Spinal cord (tissue), 10 donors: ENCODE results near the gene CMBL. TPM values are rescaled to one million over a fixed set of nuclear protein-coding genes. Genes with fewer than 3 reads are reported as not detected.

ENCODE experiments used
- DNase-seq, 6 donors: peaks; one replicate each; pipeline versions ENCODE4 v3.0.0 to v3.0.0-alpha.2; 2013 to 2015; ENCODE audit warnings: low spot score in 6 of 6, low read depth in 4 of 6
- H3K27ac ChIP-seq: one replicate; pipeline ENCODE4 v1.5.1; 2013; ENCODE audit warnings: low read depth, low read length, control low read depth
- H3K27me3 ChIP-seq: one replicate; pipeline ENCODE4 v1.6.1; 2013; ENCODE audit warnings: low read length; ENCODE audit not compliant: control insufficient read depth, insufficient read depth
- H3K36me3 ChIP-seq: one replicate; pipeline ENCODE4 v1.6.1; 2013; ENCODE audit warnings: low read length; ENCODE audit not compliant: control insufficient read depth, insufficient read depth
- H3K4me1 ChIP-seq: one replicate; pipeline ENCODE4 v1.6.1; 2013; ENCODE audit warnings: low read length; ENCODE audit not compliant: control insufficient read depth, insufficient read depth
- H3K4me3 ChIP-seq: one replicate; pipeline ENCODE4 v1.5.1; 2013; ENCODE audit warnings: low read depth, low read length, control low read depth
- H3K9me3 ChIP-seq: one replicate; pipeline ENCODE4 v1.6.1; 2013; ENCODE audit warnings: low read length; ENCODE audit not compliant: control insufficient read depth, insufficient read depth
- WGBS: methylation state at CpG from one replicate; pipeline ENCODE4 v1.1.5; 2013; ENCODE audit warnings: missing lambda C conversion rate; ENCODE audit not compliant: insufficient coverage; 5-methylcytosine and 5-hydroxymethylcytosine counted together
- polyA plus RNA-seq, 2 donors: library from polyadenylated mRNA; unstranded; fragments of 120-200 nt; gene quantifications; one replicate each; pipeline ENCODE4 v1.2.1, GENCODE V29; 2013; ENCODE audit not compliant: insufficient read length in 2 of 2
- total RNA-seq, 2 donors: library from RNA; depleted of rRNA in 1 of 2; stranded (reverse); fragments of 120-200 nt in 1 of 2; fragments of >200 nt in 1 of 2; gene quantifications; one replicate each; pipeline versions ENCODE4 v1.2.3 to v1.2.4, GENCODE V29; 2013 to 2014
- donor health status: healthy.

Gene CMBL
- total and polyA plus RNA-seq, 4 donors, result 25.3 to 67.1 (median 41.7) TPM

DNA sequence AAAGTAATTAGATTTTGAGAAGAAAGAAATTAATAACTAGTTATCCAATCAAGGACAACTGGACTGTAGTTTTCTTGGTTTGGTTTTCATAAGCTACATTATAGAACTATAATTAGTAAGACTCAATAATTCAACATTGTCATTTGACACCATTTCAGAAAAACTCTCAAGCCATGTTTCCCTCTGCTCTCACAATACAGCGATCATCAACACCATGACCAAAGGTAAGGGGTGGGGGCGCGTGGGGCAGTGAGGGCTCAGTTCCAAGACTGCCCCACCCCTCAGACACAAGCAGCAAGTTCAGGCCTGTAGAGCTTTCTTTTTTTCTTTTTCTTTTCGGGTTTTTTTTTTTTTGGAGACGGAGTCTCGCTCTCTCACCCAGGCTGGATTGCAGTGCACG is 6.4 kb downstream of the CMBL start:
- peaks cover 9% of the 10 kb centered on the region for H3K4me1 ChIP-seq
- no peaks in the 10 kb centered on the region for H3K9me3 ChIP-seq
- WGBS, result 96% methylated on average over 5 of the region's 7 CpGs
- no peak overlapping the region for H3K27ac ChIP-seq
- DNase-seq, result no peak
- H3K36me3 ChIP-seq, result no peaks in the 10 kb centered on the region
- H3K27me3 ChIP-seq, result no peaks in the 10 kb centered on the region
- no peak overlapping the region for H3K4me3 ChIP-seq

DNA sequence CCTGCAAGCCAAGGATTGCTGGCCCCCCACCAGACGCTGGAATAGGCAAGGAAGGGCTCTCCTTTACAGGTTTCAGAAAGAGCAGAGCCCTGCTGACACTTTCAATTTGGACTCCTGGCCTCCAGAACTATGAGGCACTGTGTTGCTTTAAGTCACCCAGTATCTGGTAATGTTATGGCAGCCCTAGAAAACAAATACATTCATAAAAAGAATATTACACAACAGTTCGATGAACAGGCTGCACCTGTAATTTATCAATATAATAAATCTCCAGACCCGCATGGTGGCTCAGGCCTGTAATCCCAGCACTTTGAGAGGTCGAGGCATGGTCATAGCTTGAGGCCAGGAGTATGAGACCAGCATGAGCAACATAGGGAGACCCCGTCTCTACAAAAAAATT is 7.5 kb downstream of the CMBL start:
- Histone ChIP-seq H3K27me3 (no peaks in the 10 kb centered on the region), H3K9me3 (no peaks in the 10 kb centered on the region), H3K36me3 (no peaks in the 10 kb centered on the region), H3K4me1 (peaks cover 6% of the 10 kb centered on the region), H3K27ac (no peak overlapping the region), H3K4me3 (no peak overlapping the region)
- WGBS, result 95% methylated on average over 5 of the region's 5 CpGs
- no peak for DNase-seq

GRCh38 chr5:10297646-10298204 is 10.0 kb downstream of the CMBL start:
- Histone ChIP-seq H3K27me3 (no peaks in the 10 kb centered on the region), H3K36me3 (no peaks in the 10 kb centered on the region), H3K27ac (no peak overlapping the region), H3K4me3 (no peak overlapping the region), H3K4me1 (peaks cover 6% of the 10 kb centered on the region), H3K9me3 (no peaks in the 10 kb centered on the region)
- DNase-seq, result no peak
- WGBS, result 71% methylated on average over 11 of the region's 14 CpGs

DNA sequence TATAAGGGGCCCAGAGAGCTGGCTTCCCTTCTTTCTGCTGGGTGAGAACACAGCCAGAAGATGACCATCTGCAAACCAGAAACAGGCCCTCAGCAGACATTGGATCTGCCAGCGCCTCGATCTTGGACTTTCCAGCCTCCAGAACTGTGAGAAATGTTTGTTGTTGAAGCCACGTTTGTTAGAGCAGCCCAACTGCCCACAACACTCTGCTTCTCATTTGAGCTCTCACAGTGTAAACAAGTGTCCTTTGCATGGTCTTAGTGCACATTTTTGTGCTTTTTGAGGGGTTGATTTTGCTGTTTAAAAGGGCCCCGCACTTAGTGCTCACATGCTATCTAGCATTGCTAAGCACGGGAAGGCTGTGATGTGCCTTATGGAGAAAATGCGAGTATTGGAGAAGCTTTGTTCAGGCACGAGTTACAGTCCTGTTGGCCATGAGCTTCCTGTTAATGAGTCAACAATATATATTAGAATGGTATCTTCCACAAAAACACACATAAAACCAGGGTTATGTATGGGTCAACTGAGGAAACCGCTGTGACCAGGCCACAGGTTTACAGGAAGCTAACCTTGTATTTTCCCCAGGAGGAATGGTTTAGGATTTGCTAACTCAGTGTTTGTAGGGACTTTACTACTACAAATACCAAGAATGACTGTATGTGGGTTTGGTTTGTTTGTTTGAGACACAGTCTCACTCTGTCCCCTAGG is 11.9 kb downstream of the CMBL start:
- WGBS, result 97% methylated on average over 5 of the region's 8 CpGs
- Histone ChIP-seq H3K9me3 (no peaks in the 10 kb centered on the region), H3K4me3 (no peak overlapping the region), H3K36me3 (no peaks in the 10 kb centered on the region), H3K27ac (no peak overlapping the region), H3K27me3 (no peaks in the 10 kb centered on the region), H3K4me1 (no peaks in the 10 kb centered on the region)
- DNase-seq, result no peak

- Histone ChIP-seq H3K4me3 (no peak overlapping the region), H3K36me3 (no peaks in the 10 kb centered on the region), H3K9me3 (no peaks in the 10 kb centered on the region), H3K27ac (no peak overlapping the region), H3K27me3 (no peaks in the 10 kb centered on the region), H3K4me1 (peaks cover 9% of the 10 kb centered on the region)
- WGBS, result 100% methylated on average over 3 of the region's 3 CpGs
- no peak for DNase-seq
Measured at GRCh38 chr5:10293907-10294662, 13.6 kb downstream of the CMBL start.

DNA sequence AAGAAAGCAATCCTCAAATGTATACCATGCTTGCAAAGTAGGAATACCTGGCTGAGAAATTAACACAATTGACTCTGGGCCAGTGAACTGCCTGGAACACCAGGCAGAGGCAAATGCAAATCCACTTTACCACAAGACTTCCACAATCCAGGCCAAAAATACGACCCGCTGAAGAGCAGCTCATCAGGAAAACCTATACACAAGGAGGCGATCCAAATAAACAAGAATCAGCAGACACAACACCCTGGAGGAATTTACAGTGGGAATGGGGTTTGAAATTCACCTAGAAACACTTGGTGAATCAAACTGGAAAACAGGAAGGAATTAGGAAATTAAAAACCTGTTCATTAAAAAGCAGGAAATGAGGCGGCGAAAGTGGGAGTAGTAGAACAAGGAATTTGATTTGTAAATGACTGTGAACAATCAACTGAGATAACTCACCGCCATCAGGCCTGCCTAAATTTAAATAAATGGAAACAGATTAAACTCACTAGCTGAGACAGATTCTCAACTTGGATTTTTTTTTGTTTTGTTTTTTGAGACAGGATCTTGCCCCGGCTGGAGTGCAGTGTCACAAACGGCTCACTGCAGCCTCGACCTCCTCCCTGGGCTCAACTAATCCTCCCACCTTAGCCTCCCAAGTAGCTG is 15.9 kb downstream of the CMBL start:
- no peak for DNase-seq
- 74% methylated on average over 5 of the region's 9 CpGs for WGBS

GRCh38 chr5:10290438-10290837 is 17.3 kb downstream of the CMBL start:
- Histone ChIP-seq H3K4me1 (peaks cover 14% of the 10 kb centered on the region), H3K9me3 (no peaks in the 10 kb centered on the region), H3K36me3 (peaks cover 3% of the 10 kb centered on the region), H3K27me3 (no peaks in the 10 kb centered on the region), H3K4me3 (no peak overlapping the region), H3K27ac (no peak overlapping the region)
- no peak for DNase-seq
- 95% methylated on average over 3 of the region's 9 CpGs for WGBS

More for the DNA sequence above, 15.9 kb downstream of the CMBL start:
- no peaks in the 10 kb centered on the region for H3K9me3 ChIP-seq
- H3K27me3 ChIP-seq, result no peaks in the 10 kb centered on the region
- peaks cover 14% of the 10 kb centered on the region for H3K4me1 ChIP-seq
- no peak overlapping the region for H3K27ac ChIP-seq
- peaks cover 3% of the 10 kb centered on the region for H3K36me3 ChIP-seq
- H3K4me3 ChIP-seq, result no peak overlapping the region

DNA sequence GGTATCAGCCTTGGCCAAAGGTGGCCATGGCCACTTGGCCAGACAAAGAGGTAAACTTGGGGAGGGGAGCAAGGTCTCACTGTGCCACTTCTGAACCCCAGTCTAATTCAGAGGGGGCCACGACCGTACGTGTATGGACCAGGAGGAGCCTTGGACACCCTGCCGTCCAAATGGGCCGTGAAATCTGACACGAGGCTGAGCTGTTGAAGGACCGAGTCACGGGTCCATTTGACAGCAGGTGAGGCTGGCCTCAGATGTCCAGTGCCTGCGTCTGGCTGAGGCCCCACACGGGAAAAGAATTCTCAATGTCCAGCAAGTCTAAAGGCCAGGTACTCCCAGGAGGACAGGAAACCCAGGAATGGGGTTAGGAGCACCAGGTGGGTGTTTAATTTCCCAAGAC is 17.7 kb downstream of the CMBL start:
- peaks cover 14% of the 10 kb centered on the region for H3K4me1 ChIP-seq
- no peak for DNase-seq
- no peaks in the 10 kb centered on the region for H3K9me3 ChIP-seq
- no peak overlapping the region for H3K4me3 ChIP-seq
- H3K27ac ChIP-seq, result no peak overlapping the region
- 83% methylated on average over 9 of the region's 10 CpGs for WGBS
- H3K27me3 ChIP-seq, result no peaks in the 10 kb centered on the region
- H3K36me3 ChIP-seq, result peaks cover 3% of the 10 kb centered on the region

DNA sequence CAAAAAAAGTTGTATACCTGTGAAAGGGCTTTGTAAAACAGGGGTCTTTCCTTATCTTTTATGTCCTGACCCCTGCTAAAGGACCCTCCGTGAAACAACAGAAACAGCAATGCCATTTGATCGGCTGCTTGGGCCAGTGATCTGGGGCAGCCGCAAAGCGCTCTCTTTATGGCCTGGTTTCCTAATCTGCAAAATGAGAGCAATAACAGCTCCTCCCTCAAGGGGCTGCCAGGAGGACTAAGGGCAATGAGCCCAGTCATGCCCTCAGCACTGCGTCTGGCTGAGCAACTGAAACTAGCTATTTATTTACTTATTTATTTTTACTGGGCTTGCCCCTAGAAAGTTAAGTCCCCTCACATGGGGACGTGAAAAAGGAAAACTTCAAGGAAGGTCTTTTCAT is 18.3 kb downstream of the CMBL start:
- Histone ChIP-seq H3K36me3 (peaks cover 3% of the 10 kb centered on the region), H3K27me3 (no peaks in the 10 kb centered on the region), H3K27ac (no peak overlapping the region), H3K9me3 (no peaks in the 10 kb centered on the region), H3K4me1 (peaks cover 14% of the 10 kb centered on the region), H3K4me3 (no peak overlapping the region)
- DNase-seq, result no peak
- WGBS, result 71% methylated on average over 4 of the region's 6 CpGs
